Activated naive CD8-positive, alpha-beta T cell treated with anti-CD3 and anti-CD28 coated beads, Interleukin-2, amount 10 ng/mL, durations not matched to agents 7 days and 5 days (primary cell): Measurements from ENCODE around the gene MYBL2. TPM values are rescaled to one million over a fixed set of nuclear protein-coding genes. Genes with fewer than 3 reads are reported as not detected.
"Not testable (repeated sequence)": the region's sequence is repeated elsewhere in the genome, so short reads cannot be mapped to it uniquely, and the experiment has no call there.

Experiments
- ATAC-seq: fragments of 150-1000 bp; cut with Tn5 transposase; one replicate; pipeline ENCODE4 v1.10.0; 2021; ENCODE audit warnings: low read depth, moderate library complexity
- POLR2A ChIA-PET: fragments of 350-600 bp; sonication (Branson Sonifier 250); formaldehyde crosslinking; loops from one replicate; lab custom pipeline; 2021; ENCODE audit warnings: antibody characterized with exemption; lab: Charles Lee
- DNase-seq: peaks from one replicate; pipeline ENCODE4 v3.0.0; 2021
- H3K27ac Mint-ChIP-seq: one replicate; pipeline ENCODE4 v1.8.0; 2022; ENCODE audit warnings: mild to moderate bottlenecking, mixed read lengths
- H3K27me3 Mint-ChIP-seq: one replicate; pipeline ENCODE4 v1.8.0; 2022; ENCODE audit warnings: mild to moderate bottlenecking, moderate library complexity, mixed read lengths
- H3K36me3 Mint-ChIP-seq: one replicate; pipeline ENCODE4 v1.8.0; 2021; ENCODE audit warnings: mild to moderate bottlenecking, mixed read lengths
- H3K4me1 Mint-ChIP-seq: one replicate; pipeline ENCODE4 v1.8.0; 2021; ENCODE audit warnings: mixed read lengths
- H3K4me3 Mint-ChIP-seq: one replicate; pipeline ENCODE4 v1.8.0; 2022; ENCODE audit warnings: mild to moderate bottlenecking, moderate library complexity, mixed read lengths
- H3K9me3 Mint-ChIP-seq: one replicate; pipeline ENCODE4 v1.8.0; 2021; ENCODE audit warnings: mixed read lengths
- total RNA-seq, 2 experiments: library from RNA; stranded (reverse); gene quantifications; one replicate each; pipeline ENCODE4 v1.2.3, GENCODE V29; 2021

Gene MYBL2
- 10 to 100 TPM; 72.6 to 81.1 TPM for total RNA-seq

DNA sequence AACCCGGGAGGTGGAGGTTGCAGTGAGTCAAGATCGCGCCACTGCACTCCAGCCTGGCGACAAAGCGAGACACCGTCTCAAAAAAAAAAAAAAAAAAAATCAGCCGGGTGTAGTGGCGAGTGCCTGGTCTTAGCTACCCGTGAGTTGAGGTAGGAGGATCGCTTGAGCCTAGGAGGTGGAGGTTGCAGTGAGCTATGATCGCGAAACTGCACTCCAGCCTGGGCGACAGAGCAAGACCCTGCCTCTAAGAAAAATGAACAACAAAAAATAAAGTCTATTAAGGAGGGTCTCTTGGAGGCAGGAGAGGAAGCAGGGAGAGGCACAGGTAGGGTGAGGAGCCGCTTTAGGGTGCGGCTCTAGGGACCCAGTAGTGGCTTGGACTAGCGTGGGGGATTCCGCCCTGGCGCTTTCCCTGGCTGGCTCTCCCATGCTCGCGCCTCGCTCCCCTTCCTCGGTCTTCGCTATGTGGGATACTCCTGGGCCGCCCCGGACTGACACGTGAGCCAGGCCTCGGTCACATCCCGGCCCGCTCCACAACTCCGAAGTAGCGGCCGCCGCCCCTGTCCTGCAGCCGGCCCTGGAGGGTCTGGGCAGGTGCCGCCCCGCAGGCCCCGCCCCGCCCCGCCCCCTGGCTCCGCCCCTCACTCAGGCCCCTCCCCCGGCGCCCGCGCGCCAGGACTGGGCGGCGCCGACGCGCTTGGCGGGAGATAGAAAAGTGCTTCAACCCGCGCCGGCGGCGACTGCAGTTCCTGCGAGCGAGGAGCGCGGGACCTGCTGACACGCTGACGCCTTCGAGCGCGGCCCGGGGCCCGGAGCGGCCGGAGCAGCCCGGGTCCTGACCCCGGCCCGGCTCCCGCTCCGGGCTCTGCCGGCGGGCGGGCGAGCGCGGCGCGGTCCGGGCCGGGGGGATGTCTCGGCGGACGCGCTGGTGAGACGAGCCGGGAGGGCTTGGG, at the start of gene MYBL2:
Gene MYBL2 (plus strand): TSS at position 739 of the 953 bp plus-strand sequence. CDS start 170 bp downstream, at position 909.
- H3K36me3 Mint-ChIP-seq, result no peaks in the 10 kb centered on the region
- H3K4me3 Mint-ChIP-seq, result peak within 1 kb of the TSS; percentile 86
- ATAC-seq, result peak; percentile 88
- no peaks in the 10 kb centered on the region for H3K9me3 Mint-ChIP-seq
- H3K27ac Mint-ChIP-seq, result peak within 1 kb of the TSS; percentile 75
- POLR2A ChIA-PET, result interaction anchor here (0.7 to 1.1 kb wide), 4 partner anchors 16 to 209 kb away, joined by 3 to 9 read pairs (median 6); partner anchors contain the start of gene SRSF6
- peak; percentile 83 for DNase-seq
- peaks cover 3% of the 10 kb centered on the region for H3K27me3 Mint-ChIP-seq
- H3K4me1 Mint-ChIP-seq, result peaks cover 12% of the 10 kb centered on the region

DNA sequence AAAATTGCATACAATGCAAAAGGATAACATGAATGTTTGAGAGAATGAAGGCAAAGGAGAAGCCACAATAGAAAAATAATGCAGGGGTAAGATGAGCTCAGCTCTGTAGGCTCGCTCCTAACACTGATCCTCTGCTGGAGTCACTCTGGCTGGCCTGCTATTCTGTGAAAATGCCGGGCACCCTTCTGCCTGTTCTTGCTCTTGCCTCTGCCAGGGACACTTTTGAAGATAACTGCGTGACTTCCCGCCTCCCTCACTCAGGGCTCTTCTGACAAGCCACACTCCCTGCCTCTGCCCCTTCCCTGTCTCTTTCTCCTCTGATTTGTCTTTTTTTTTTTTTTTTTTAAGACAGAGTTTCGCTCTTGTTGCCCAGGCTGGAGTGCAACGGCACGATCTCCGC, 35.3 kb upstream of the MYBL2 start:
- POLR2A ChIA-PET, result interaction anchor here (0.7 kb wide), 1 partner anchor 41 kb away, joined by 3 read pairs; the partner anchor contains the start of gene IFT52
- peaks cover 8% of the 10 kb centered on the region for H3K36me3 Mint-ChIP-seq
- H3K27ac Mint-ChIP-seq, result no peak overlapping the region
- ATAC-seq (no peak), DNase-seq (no peak)
- no peak overlapping the region for H3K4me3 Mint-ChIP-seq
- H3K27me3 Mint-ChIP-seq, result no peaks in the 10 kb centered on the region
- H3K9me3 Mint-ChIP-seq, result no peaks in the 10 kb centered on the region
- H3K4me1 Mint-ChIP-seq, result peaks cover 1% of the 10 kb centered on the region

DNA sequence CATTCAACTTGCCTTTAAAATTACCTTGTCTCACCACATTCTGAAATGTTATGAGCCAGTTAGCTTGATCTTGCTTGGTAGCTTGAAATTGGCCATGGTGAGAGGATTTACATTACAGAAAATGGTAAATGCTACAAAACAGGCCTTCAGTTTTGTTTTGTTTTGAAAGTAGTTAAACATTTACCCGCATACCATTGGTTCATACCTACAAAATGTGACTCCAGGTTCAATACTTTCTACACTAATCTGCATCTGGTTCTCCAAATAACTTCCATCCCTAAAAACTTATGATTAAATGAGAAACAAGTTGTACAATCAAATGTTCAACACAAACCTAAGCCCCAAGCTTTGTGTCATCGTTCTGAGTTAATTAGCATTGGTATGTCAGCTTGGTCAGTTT, 30.5 kb upstream of the MYBL2 start:
- POLR2A ChIA-PET, result no interaction called here
- ATAC-seq (no peak), DNase-seq (no peak)
- Mint-ChIP-seq H3K9me3 (no peaks in the 10 kb centered on the region), H3K27me3 (no peaks in the 10 kb centered on the region), H3K36me3 (peaks cover 12% of the 10 kb centered on the region), H3K4me1 (peaks cover 1% of the 10 kb centered on the region), H3K4me3 (no peak overlapping the region), H3K27ac (no peak overlapping the region)

DNA sequence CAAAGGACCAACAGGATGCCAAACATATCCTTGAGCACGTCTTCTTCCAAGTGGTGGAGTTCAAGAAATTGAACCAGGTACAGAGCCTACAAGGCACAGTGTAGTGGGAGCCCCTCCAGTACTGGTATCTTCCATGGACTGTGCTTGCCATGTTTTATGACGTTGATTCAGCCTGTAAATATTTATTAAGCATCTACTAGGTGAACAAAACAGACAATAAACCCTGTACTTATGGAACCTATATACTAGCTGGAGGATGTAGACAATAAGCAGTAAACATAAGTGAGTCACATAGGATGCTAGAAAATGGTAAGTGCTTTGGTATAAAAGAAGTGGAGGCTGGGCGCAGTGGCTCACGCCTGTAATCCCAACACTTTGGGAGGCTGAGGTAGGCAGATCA, 24.4 kb upstream of the MYBL2 start:
- ATAC-seq (no peak), DNase-seq (no peak)
- Mint-ChIP-seq H3K36me3 (peaks cover 4% of the 10 kb centered on the region), H3K4me1 (no peaks in the 10 kb centered on the region), H3K4me3 (no peak overlapping the region), H3K9me3 (no peaks in the 10 kb centered on the region), H3K27ac (no peak overlapping the region), H3K27me3 (no peaks in the 10 kb centered on the region)
- POLR2A ChIA-PET, result no interaction called here

DNA sequence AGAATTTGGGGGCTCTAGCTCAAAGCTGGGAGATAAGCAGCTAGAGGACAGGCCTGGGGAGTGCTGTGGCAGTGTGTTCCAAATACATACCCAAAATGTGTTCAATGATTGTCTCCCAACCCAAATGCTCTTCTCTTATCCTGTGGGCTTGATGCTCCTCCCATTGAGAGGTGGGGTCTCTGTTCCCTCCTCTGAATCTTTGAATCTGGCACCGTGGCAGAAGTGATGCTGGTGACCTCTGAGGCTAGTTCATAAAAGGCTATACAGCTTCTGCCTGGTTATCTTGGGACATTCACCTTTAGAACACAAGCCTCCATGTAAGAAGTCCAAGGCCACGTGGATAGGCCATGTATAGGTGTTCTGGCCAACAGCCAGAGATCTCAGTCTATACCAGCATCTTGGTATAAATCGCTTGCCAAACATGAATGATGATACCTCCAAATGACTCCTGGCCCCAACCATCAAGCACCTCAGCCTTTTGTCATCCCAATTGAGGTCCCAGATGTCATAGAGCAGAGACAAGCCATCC, 15.9 kb upstream of the MYBL2 start:
- Mint-ChIP-seq H3K9me3 (no peaks in the 10 kb centered on the region), H3K27ac (no peak overlapping the region), H3K36me3 (no peaks in the 10 kb centered on the region), H3K4me1 (no peaks in the 10 kb centered on the region), H3K27me3 (no peaks in the 10 kb centered on the region), H3K4me3 (no peak overlapping the region)
- POLR2A ChIA-PET, result interaction anchor here (1.2 kb wide), 1 partner anchor 15 kb away, joined by 3 read pairs; no protein-coding TSS in a partner anchor
- ATAC-seq (no peak), DNase-seq (no peak)

DNA sequence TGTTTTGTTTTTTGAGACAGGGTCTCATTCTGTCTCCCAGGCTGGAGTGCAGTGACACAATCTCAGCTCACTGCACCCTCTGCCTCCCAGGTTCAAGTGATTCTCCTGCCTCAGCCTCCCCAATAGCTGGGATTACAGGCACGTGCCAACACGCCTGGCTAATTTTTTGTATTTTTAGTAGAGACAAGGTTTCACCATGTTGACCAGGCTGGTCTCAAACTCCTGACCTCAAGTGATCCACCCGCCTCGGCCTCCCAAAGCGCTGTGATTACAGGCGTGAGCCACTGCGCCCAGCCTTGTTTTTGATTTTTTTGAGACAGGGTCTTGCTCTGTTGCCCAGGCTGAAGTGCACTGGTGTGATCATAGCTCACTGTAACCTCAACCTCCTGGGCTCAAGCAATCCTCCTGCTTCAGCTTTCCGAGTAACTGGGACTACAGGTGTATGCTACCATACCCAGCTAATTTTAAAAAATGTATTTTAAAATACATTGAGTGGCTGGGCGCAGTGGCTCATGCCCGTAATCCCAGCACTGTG, 15.2 kb upstream of the MYBL2 start:
- H3K4me1 Mint-ChIP-seq, H3K36me3 Mint-ChIP-seq, POLR2A ChIA-PET, ATAC-seq, H3K27ac Mint-ChIP-seq, H3K9me3 Mint-ChIP-seq, H3K4me3 Mint-ChIP-seq, DNase-seq, H3K27me3 Mint-ChIP-seq: not testable (repeated sequence)

DNA sequence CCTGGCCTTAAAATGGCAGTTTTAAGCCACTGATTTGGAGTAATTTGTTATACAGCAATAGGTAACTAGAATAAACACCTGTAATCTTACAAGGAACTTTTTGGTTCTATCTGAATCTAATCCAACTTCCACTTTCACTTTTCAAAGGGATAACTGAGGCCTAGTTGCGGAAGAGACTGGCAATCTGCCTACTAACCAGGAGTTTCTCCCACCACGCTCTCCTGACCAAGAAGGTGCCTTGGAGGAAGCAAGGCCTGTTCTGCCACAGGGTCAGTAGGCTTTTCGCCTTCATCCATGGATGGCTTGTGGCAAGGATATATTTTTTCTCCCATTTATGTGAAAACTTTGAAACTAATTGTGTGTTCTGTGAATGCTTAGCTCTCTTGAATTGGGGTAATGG, 12.9 kb upstream of the MYBL2 start:
- POLR2A ChIA-PET, result no interaction called here
- peaks cover 12% of the 10 kb centered on the region for H3K4me1 Mint-ChIP-seq
- DNase-seq (no peak), ATAC-seq (no peak)
- no peaks in the 10 kb centered on the region for H3K9me3 Mint-ChIP-seq
- no peak overlapping the region for H3K27ac Mint-ChIP-seq
- H3K36me3 Mint-ChIP-seq, result no peaks in the 10 kb centered on the region
- no peak overlapping the region for H3K4me3 Mint-ChIP-seq
- H3K27me3 Mint-ChIP-seq, result no peaks in the 10 kb centered on the region

DNA sequence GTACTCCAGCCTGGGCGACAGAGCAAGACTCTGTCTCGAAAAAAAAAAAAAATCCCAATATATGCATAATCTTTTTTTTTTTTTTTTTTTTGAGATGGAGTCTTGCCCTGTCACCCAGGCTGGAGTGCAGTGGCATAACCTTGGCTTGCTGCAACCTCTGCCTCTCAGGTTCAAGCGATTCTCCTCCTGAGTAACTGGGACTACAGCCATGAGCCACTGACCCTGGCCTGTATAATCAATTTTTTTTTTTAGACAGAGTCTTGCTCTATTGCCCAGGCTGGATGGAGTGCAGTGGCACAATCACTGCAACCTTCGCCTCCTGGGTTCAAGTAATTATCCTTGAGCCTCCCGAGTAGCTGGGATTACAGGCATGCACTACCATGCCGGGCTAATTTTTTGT, 11.7 kb upstream of the MYBL2 start:
- H3K36me3 Mint-ChIP-seq, H3K9me3 Mint-ChIP-seq, H3K27me3 Mint-ChIP-seq, H3K27ac Mint-ChIP-seq, ATAC-seq, H3K4me3 Mint-ChIP-seq, DNase-seq, POLR2A ChIA-PET: not testable (repeated sequence)
- H3K4me1 Mint-ChIP-seq, result peaks cover 12% of the 10 kb centered on the region

DNA sequence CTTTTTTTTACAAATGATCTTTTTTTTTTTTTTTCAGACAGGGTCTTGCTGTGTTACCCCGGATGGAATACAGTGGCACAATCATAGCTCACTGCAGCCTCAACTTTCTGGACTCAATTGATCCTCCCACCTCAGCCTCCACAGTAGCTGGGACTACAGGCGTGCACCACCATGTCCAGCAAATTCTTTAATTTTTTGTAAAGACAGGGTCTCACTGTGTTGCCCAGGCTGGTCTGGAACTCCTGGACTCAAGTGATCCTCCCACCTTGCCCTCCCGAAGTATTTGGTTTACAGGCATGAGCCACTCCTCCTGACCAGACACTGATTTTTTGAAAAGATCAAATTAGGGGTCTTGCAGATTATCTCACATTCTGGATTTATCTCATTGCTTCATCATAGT, 11.0 kb upstream of the MYBL2 start:
- Mint-ChIP-seq H3K27ac (no peak overlapping the region), H3K36me3 (no peaks in the 10 kb centered on the region), H3K4me1 (peaks cover 12% of the 10 kb centered on the region), H3K4me3 (peak overlapping the region; percentile 58), H3K27me3 (no peaks in the 10 kb centered on the region), H3K9me3 (no peaks in the 10 kb centered on the region)
- DNase-seq, result no peak
- POLR2A ChIA-PET, result interaction anchor here (0.6 kb wide), 1 partner anchor 10 kb away, joined by 3 read pairs; no protein-coding TSS in a partner anchor
- ATAC-seq, result no peak

DNA sequence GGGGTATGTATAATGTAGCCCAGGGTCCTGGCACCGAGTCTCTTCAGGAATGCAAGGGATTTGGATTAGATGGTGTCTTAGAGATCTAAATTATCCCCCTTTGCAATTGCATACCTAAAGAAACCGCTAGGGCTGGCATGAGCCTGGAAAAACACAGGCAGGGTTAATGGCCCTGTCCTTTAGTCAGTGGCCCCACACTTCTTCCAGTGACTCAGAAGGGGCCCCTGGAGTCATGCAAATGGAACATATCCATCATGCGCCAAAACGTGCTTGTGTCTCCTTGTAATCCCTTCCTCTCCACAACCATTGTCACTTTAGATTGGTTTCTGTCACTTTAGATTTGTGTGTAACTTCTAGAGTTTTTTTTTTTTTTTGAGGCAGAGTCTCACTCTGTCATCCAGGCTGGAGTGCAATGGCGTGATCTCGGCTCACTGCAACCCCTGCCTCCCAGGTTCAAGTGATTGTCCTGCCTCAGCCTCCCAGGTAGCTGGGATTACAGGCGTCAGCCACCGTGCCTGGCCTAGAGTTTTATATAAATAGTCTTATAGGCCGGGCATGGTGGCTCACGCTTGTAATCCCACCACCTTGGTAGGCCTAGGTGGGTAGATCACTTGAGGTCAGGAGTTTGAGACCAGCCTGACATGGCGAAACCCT, 8.7 kb upstream of the MYBL2 start:
- no peaks in the 10 kb centered on the region for H3K9me3 Mint-ChIP-seq
- H3K4me1 Mint-ChIP-seq, result peaks cover 12% of the 10 kb centered on the region
- peak overlapping the region; percentile 94 for H3K4me3 Mint-ChIP-seq
- H3K27me3 Mint-ChIP-seq, result no peaks in the 10 kb centered on the region
- DNase-seq, result no peak
- POLR2A ChIA-PET, result no interaction called here
- H3K36me3 Mint-ChIP-seq, result no peaks in the 10 kb centered on the region
- peak; percentile 14 for ATAC-seq
- H3K27ac Mint-ChIP-seq, result peak overlapping the region; percentile 90

DNA sequence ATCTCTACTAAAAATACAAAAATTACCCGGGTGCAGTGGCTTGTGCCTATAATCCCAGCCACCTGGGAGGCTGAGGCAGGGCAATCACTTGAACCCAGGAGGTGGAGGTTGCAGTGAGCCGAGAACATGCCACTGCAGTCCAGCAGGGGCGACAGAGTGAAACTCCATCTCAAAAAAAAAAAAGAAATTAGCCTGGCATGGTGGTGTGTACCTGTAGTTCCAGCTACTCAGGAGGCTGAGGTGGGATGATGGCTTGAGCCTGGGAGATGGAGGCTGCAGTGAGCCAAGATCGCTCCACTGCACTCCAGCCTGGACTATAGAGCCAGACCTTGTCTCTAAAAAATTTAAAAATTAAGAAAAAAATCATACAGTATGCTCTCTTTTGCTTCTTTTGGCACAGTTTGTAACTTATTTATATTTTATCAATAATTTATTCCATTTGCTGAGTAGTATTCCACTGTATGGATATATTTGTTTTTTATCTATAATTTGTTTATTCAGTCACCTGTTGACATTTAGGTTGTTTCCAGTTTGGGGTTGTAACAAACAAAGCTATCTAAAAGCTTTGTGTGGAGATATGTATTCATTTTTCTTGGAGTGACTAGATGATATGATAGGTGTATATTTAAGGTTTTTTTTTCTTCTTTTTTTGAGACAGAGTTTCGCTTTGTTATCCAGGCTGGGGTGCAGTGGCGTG, 8.0 kb upstream of the MYBL2 start:
- no peak for DNase-seq
- Mint-ChIP-seq H3K9me3 (no peaks in the 10 kb centered on the region), H3K36me3 (no peaks in the 10 kb centered on the region), H3K4me3 (no peak overlapping the region), H3K27ac (peak overlapping the region; percentile 21), H3K27me3 (no peaks in the 10 kb centered on the region), H3K4me1 (peaks cover 12% of the 10 kb centered on the region)
- POLR2A ChIA-PET, result no interaction called here
- ATAC-seq, result no peak

DNA sequence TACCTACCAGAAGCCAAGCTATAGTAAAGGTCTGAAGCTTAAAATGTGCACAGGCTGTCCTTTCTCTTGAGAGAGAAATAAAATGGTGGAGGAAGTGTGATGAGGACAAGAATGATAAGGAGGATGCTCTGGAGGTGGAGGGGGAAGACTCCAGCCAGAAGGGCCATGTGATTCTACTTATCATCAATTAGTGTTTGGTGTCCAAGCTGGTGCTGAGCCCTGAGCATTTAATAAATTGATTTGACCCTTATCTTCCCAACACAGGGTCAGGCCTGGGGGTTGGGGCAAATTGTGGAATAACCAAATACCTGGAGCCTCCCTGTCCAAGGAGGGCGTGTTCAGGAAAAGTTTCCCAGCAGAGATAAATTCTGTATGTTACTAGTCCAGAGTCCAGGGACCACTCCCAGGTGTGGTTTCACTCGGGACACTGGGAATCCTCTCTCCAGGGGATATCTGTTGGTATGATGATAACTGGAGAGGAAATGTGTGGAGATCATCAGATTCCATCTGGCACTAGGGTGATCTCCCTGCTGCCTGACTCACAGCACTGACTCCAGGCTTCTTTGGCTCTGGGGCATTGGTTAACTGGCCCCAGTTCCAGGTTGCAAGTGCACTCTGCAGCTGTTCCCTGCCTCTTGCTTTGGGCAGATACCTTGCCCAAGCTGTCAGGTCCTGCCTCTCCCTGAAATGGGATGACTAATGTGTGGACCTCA, 3.8 kb upstream of the MYBL2 start:
- DNase-seq, result no peak
- H3K36me3 Mint-ChIP-seq, result no peaks in the 10 kb centered on the region
- POLR2A ChIA-PET, result no interaction called here
- no peak overlapping the region for H3K4me3 Mint-ChIP-seq
- ATAC-seq, result no peak
- no peak overlapping the region for H3K27ac Mint-ChIP-seq
- H3K27me3 Mint-ChIP-seq, result peaks cover 3% of the 10 kb centered on the region
- H3K9me3 Mint-ChIP-seq, result no peaks in the 10 kb centered on the region
- peaks cover 4% of the 10 kb centered on the region for H3K4me1 Mint-ChIP-seq
